HEK293T (cell line): Measurements from ENCODE around the gene CRAT.

ENCODE experiments used
- CTCF ChIA-PET: fragments of 350-600 bp; formaldehyde crosslinking; extraction: SDS; loops from one replicate; lab custom pipeline; 2021; ENCODE audit warnings: antibody characterized with exemption, inconsistent platforms; lab: Yijun Ruan, JAX
- POLR2A ChIA-PET: fragments of 350-600 bp; formaldehyde crosslinking; extraction: SDS; loops from one replicate; lab custom pipeline; 2020; ENCODE audit warnings: antibody characterized with exemption, inconsistent platforms; lab: Yijun Ruan, JAX
- DNase-seq: peaks from one replicate; pipeline ENCODE4 v3.0.0; 2012; ENCODE audit warnings: mixed read lengths; ENCODE audit errors: extremely low spot score
- ARNT ChIP-seq: fragments of 450-650 bp; IDR thresholded peaks from 2 replicates; pipeline ENCODE4 v1.6.1; 2017; ENCODE audit warnings: mild to moderate bottlenecking
- BHLHE40 ChIP-seq: fragments of 450-650 bp; IDR thresholded peaks from 2 replicates; pipeline ENCODE4 v1.6.1; 2016; ENCODE audit warnings: mild to moderate bottlenecking, moderate library complexity, borderline replicate concordance
- CTBP1 ChIP-seq: fragments of 450-650 bp; IDR thresholded peaks from 2 replicates; pipeline ENCODE4 v1.6.1; 2016; ENCODE audit warnings: borderline replicate concordance
- ELF4 ChIP-seq: fragments of 450-650 bp; IDR thresholded peaks from 2 replicates; pipeline ENCODE4 v1.6.1; 2017; ENCODE audit warnings: antibody characterized with exemption
- FOXA1 ChIP-seq: fragments of 450-650 bp; IDR thresholded peaks from 2 replicates; pipeline ENCODE4 v1.6.1; 2016; ENCODE audit warnings: mild to moderate bottlenecking
- FOXK2 ChIP-seq: fragments of 450-650 bp; IDR thresholded peaks from 2 replicates; pipeline ENCODE4 v1.6.1; 2016; ENCODE audit warnings: mild to moderate bottlenecking
- FOXM1 ChIP-seq: fragments of 450-650 bp; IDR thresholded peaks from 2 replicates; pipeline ENCODE4 v1.6.1; 2017; ENCODE audit warnings: mild to moderate bottlenecking, borderline replicate concordance
- HDGF ChIP-seq: fragments of 450-650 bp; IDR thresholded peaks from 2 replicates; pipeline ENCODE4 v1.6.1; 2017; ENCODE audit warnings: antibody characterized with exemption, borderline replicate concordance
- L3MBTL2 ChIP-seq: fragments of 450-650 bp; conservative IDR thresholded peaks from 2 replicates; pipeline ENCODE4 v1.6.1; 2016; ENCODE audit warnings: mild to moderate bottlenecking
- LEF1 ChIP-seq: fragments of 450-650 bp; IDR thresholded peaks from 2 replicates; pipeline ENCODE4 v1.6.1; 2017; ENCODE audit warnings: mild to moderate bottlenecking, borderline replicate concordance
- NFRKB ChIP-seq: fragments of 450-650 bp; IDR thresholded peaks from 2 replicates; pipeline ENCODE4 v1.6.1; 2016; ENCODE audit warnings: mild to moderate bottlenecking, moderate library complexity
- PKNOX1 ChIP-seq: fragments of 450-650 bp; IDR thresholded peaks from 2 replicates; pipeline ENCODE4 v1.6.1; 2016
- SP1 ChIP-seq: fragments of 450-650 bp; IDR thresholded peaks from 2 replicates; pipeline ENCODE4 v1.6.1; 2017
- SUZ12 ChIP-seq: fragments of 450-650 bp; IDR thresholded peaks from 2 replicates; pipeline ENCODE4 v1.6.1; 2016; ENCODE audit warnings: mild to moderate bottlenecking
- TARDBP ChIP-seq: fragments of 450-650 bp; IDR thresholded peaks from 2 replicates; pipeline ENCODE4 v1.6.1; 2016
- ZNF384 ChIP-seq: fragments of 450-650 bp; IDR thresholded peaks from 2 replicates; pipeline ENCODE4 v1.6.1; 2016

Gene CRAT

GRCh38 chr9:129071526-129072126 is 39.0 kb downstream of the CRAT start:
- CTCF ChIA-PET: interaction anchor here (0.5 kb wide), 1 partner anchor 227 kb away, joined by 3 read pairs; no protein-coding TSS in a partner anchor
- no peak for TF ChIP-seq FOXM1
- no peak for TF ChIP-seq HDGF
- POLR2A ChIA-PET: interaction anchor here (1.5 kb wide), 1 partner anchor 9 kb away, joined by 4 read pairs; the partner anchor contains the start of gene DOLPP1
- no peak for DNase-seq

- CTCF ChIA-PET: interaction anchor here (0.5 kb wide), 1 partner anchor 226 kb away, joined by 3 read pairs; no protein-coding TSS in a partner anchor
- no peak for TF ChIP-seq TARDBP
- TF ChIP-seq FOXM1: no peak
- TF ChIP-seq PKNOX1: no peak
- no peak for TF ChIP-seq ELF4
- TF ChIP-seq FOXA1: no peak
- no peak for TF ChIP-seq NFRKB
- no peak for TF ChIP-seq ARNT
- no peak for TF ChIP-seq CTBP1
- no peak for TF ChIP-seq HDGF
- no peak for TF ChIP-seq ZNF384
- TF ChIP-seq LEF1: no peak
- no peak for TF ChIP-seq FOXK2
- TF ChIP-seq SP1: no peak
- no peak for TF ChIP-seq SUZ12
- TF ChIP-seq BHLHE40: no peak
- TF ChIP-seq L3MBTL2: no peak
- no peak for DNase-seq
- POLR2A ChIA-PET: interaction anchor here (1.5 kb wide), 1 partner anchor 10 kb away, joined by 4 read pairs; the partner anchor contains the start of gene DOLPP1
Measured at GRCh38 chr9:129070696-129071525, 39.7 kb downstream of the CRAT start.

- no peak for TF ChIP-seq FOXA1
- no peak for TF ChIP-seq ELF4
- no peak for TF ChIP-seq ARNT
- no peak for TF ChIP-seq FOXM1
- TF ChIP-seq PKNOX1: no peak
- no peak for TF ChIP-seq NFRKB
- no peak for TF ChIP-seq FOXK2
- no peak for TF ChIP-seq ZNF384
- CTCF ChIA-PET: no interaction called here
- POLR2A ChIA-PET: interaction anchor here (1.4 kb wide), 1 partner anchor 11 kb away, joined by 10 read pairs; the partner anchor contains the start of gene DOLPP1
- no peak for DNase-seq
Measured at GRCh38 chr9:129069862-129070641, 40.5 kb downstream of the CRAT start.

- TF ChIP-seq PKNOX1 (no peak), LEF1 (no peak), BHLHE40 (no peak), ELF4 (no peak), SP1 (no peak), NFRKB (no peak), FOXK2 (no peak), L3MBTL2 (no peak), ZNF384 (no peak), SUZ12 (no peak), HDGF (no peak), CTBP1 (no peak), FOXM1 (no peak), ARNT (no peak), FOXA1 (no peak), TARDBP (no peak)
- CTCF ChIA-PET: no interaction called here
- POLR2A ChIA-PET: interaction anchor here (1.4 kb wide), 1 partner anchor 12 kb away, joined by 10 read pairs; the partner anchor contains the start of gene DOLPP1
- no peak for DNase-seq
Measured at GRCh38 chr9:129068990-129069861, 41.4 kb downstream of the CRAT start.

GRCh38 chr9:129068110-129068509 is 42.5 kb downstream of the CRAT start:
- no peak for DNase-seq
- CTCF ChIA-PET: no interaction called here
- TF ChIP-seq HDGF (no peak), FOXA1 (no peak), ELF4 (no peak), BHLHE40 (no peak), SUZ12 (no peak), FOXK2 (no peak), NFRKB (no peak), ARNT (no peak), PKNOX1 (no peak)
- POLR2A ChIA-PET: no interaction called here
